HG02623 (cell line): ENCODE data around the gene TRIM41.
A peak's percentile ranks its signal among the peaks of the same experiment; 100 is the strongest.

Experiments
- ATAC-seq: cut with Tn5 transposase; IDR thresholded peaks from one replicate; pipeline ENCODE4 v1.9.1; 2021; ENCODE audit warnings: moderate library complexity; ENCODE audit not compliant: unreplicated experiment

TRIM41 gene

GRCh38 chr5:181230551-181230950 is 7.5 kb downstream of the TRIM41 start:
- ATAC-seq: no peak

GRCh38 chr5:181231432-181231831 is 8.4 kb downstream of the TRIM41 start:
- ATAC-seq: no peak

- ATAC-seq: no peak
These were observed 9.5 kb downstream of the TRIM41 start for GRCh38 chr5:181232593-181232992.

GRCh38 chr5:181233088-181233800 is 10.2 kb downstream of the TRIM41 start:
- no peak for ATAC-seq

- no peak for ATAC-seq
These were observed 10.8 kb downstream of the TRIM41 start for GRCh38 chr5:181233801-181234454.

GRCh38 chr5:181234455-181235306 is 11.6 kb downstream of the TRIM41 start:
- no peak for ATAC-seq

GRCh38 chr5:181235323-181235688 is 12.2 kb downstream of the TRIM41 start:
- no peak for ATAC-seq

GRCh38 chr5:181235689-181236366 is 12.7 kb downstream of the TRIM41 start:
- no peak for ATAC-seq

- no peak for ATAC-seq
These were observed 13.4 kb downstream of the TRIM41 start for GRCh38 chr5:181236471-181236870.

- no peak for ATAC-seq
These were observed 14.0 kb downstream of the TRIM41 start for GRCh38 chr5:181236954-181237641.

- no peak for ATAC-seq
These were observed 14.8 kb downstream of the TRIM41 start for GRCh38 chr5:181237729-181238385.

GRCh38 chr5:181239062-181239663 is 16.1 kb downstream of the TRIM41 start:
- ATAC-seq: no peak

- ATAC-seq: no peak
These were observed 18.4 kb downstream of the TRIM41 start for GRCh38 chr5:181241393-181241975.

- no peak for ATAC-seq
These were observed 19.0 kb downstream of the TRIM41 start for GRCh38 chr5:181242031-181242451.

GRCh38 chr5:181243018-181243563 is 20.0 kb downstream of the TRIM41 start:
- peak; percentile 6 for ATAC-seq

- ATAC-seq: peak; percentile 53
These were observed 20.7 kb downstream of the TRIM41 start, which contains the start of gene RACK1 for GRCh38 chr5:181243564-181244343. Gene RACK1, minus strand, starts transcription at chr5:181243906. Its CDS starts 106 bp downstream, at chr5:181243800.

GRCh38 chr5:181245427-181246275 is 22.6 kb downstream of the TRIM41 start:
- ATAC-seq: peak; percentile 2
